Prostate gland (tissue), 2 donors: ENCODE results near the gene AAMP. TPM values are rescaled to one million over a fixed set of nuclear protein-coding genes. Genes with fewer than 3 reads are reported as not detected.

ENCODE experiments used
- DNase-seq: peaks from one replicate; pipeline ENCODE4 v3.0.0-alpha.2; 2019; ENCODE audit warnings: low spot score
- H3K27ac ChIP-seq, 2 donors: fragments of 200-600 bp; sonication (generic); 2 replicates each; pipeline ENCODE4 v1.5.1; 2017 to 2019
- H3K27me3 ChIP-seq: fragments of 200-600 bp; sonication (generic); replicated peaks from 2 replicates; pipeline ENCODE4 v1.5.1; 2019; ENCODE audit not compliant: insufficient read depth
- H3K36me3 ChIP-seq, 2 donors: fragments of 200-600 bp; sonication (generic); 1 replicate in 1 of 2; 2 replicates in 1 of 2; pipeline versions ENCODE4 v1.5.1 to v1.8.1; 2017 to 2019
- H3K4me1 ChIP-seq: fragments of 200-600 bp; sonication (generic); replicated peaks from 2 replicates; pipeline ENCODE4 v1.5.1; 2019
- H3K4me3 ChIP-seq, 2 donors: fragments of 200-600 bp; sonication (generic); 2 replicates each; pipeline ENCODE4 v1.5.1; 2017 to 2019
- H3K9me3 ChIP-seq: fragments of 200-600 bp; sonication (generic); 2 replicates; pipeline ENCODE4 v1.5.1; 2017
- CTCF ChIP-seq, 4 experiments: fragments of 200-600 bp in 2 of 4; fragments of 450-650 bp in 2 of 4; sonication (generic) in 2 of 4; IDR thresholded peaks; 1 replicate in 3 of 4; 2 replicates in 1 of 4; pipeline ENCODE4 v1.5.1; 2016 to 2019; ENCODE audit warnings: antibody characterized with exemption in 4 of 4, mild to moderate bottlenecking in 2 of 4, moderate library complexity in 2 of 4
- POLR2A ChIP-seq: fragments of 450-650 bp; IDR thresholded peaks from one replicate; pipeline ENCODE4 v1.6.1; 2016; ENCODE audit warnings: antibody characterized with exemption, mild to moderate bottlenecking
- POLR2AphosphoS5 ChIP-seq: sonication (generic); formaldehyde crosslinking; IDR thresholded peaks from one replicate; pipeline ENCODE4 v1.6.1; 2017; ENCODE audit warnings: antibody characterized with exemption
- WGBS: methylation state at CpG from one replicate; pipeline ENCODE4 v1.1.5; 2018; 5-methylcytosine and 5-hydroxymethylcytosine counted together
- intact Hi-C: fragments of 100-400 bp; cut with DNase I; formaldehyde crosslinking; loops from one replicate; pipeline ENCODE4 v1.14.2; 2022
- total RNA-seq, 2 donors: library from RNA; depleted of rRNA; stranded (reverse); fragments of >200 nt; gene quantifications; one replicate each; pipeline ENCODE4 v1.1.0, GENCODE V29; 2016

AAMP gene
- total RNA-seq, 2 donors from 2014 or later = 217 to 237 TPM

DNA sequence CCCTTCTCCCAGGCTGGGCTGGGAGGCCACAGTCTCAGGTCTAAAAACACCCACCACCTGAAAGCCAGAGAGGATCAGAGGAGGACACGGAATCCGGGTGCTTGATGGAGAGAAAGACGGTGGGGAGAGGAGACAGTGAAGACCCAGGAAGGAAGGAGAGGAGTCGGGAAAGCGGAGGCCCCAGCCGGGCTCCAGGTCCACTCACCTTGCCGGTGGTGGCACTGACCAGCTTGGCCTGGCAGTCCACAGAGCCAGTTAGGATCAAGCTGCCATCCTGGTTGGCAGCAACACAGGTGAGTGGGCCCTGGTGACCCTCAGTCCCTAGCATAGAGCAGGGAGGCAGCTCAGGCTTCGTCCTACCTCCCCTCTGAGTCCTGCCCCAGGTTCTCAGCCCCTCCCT lies 4.3 kb downstream of the AAMP start:
- Histone ChIP-seq H3K27me3 (no peaks in the 10 kb centered on the region), H3K4me3 (no peak overlapping the region), H3K9me3 (no peaks in the 10 kb centered on the region), H3K4me1 (no peaks in the 10 kb centered on the region), H3K27ac (no peak overlapping the region), H3K36me3 (peaks cover 18 to 28% of the 10 kb centered on the region in 2 donors)
- no peak for TF ChIP-seq POLR2A
- DNase-seq = no peak
- WGBS = 92% methylated on average over 8 of the region's 8 CpGs
- intact Hi-C loops = no loop called here

DNA sequence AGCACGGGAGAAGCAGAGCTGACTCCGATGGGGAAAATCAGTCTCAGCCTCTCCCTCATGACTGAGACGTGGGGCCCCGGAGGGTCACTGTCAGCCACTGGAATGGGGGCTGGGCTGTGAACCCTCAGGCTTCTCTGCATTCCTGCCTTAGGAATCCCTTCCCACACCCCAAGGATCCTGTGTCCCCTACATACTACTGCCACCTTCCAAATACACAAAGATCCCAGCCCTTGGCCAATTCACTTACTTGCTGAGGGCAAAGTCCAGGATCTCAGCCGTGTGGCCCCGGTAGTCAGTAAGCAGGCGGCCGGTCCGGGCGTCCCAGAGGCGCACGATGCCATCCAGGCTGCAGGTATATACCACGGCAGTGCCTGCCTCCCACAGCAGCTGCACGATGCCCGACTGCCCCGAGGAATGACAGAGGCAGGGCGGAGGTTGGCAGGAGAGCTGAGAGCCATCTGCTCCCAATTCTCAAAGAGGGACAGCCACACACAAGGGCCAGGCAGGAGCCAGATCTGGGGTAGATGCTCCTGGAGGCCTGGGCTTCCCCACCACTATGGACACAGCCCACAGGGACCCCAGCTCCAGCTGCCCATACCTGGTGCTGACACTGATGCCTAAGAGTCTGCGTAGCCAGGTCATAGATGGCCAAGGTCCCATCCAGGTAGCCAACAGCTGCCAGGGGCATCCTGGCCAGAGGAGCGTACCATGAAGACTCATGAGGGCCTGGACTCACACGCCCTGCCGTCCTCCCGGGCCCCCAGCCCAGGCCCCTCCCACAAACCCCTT lies 5.0 kb downstream of the AAMP start:
- Histone ChIP-seq H3K9me3 (no peaks in the 10 kb centered on the region), H3K27me3 (no peaks in the 10 kb centered on the region), H3K27ac (no peak overlapping the region), H3K4me1 (no peaks in the 10 kb centered on the region), H3K36me3 (peaks cover 18 to 28% of the 10 kb centered on the region in 2 donors), H3K4me3 (no peak overlapping the region)
- 87% methylated on average over 22 of the region's 22 CpGs for WGBS
- no peak for DNase-seq
- no peak for TF ChIP-seq POLR2A
- TF ChIP-seq POLR2AphosphoS5 = no peak
- TF ChIP-seq CTCF (IDR thresholded peaks at IDR 0.05) = no peak
- intact Hi-C loops = no loop called here

DNA sequence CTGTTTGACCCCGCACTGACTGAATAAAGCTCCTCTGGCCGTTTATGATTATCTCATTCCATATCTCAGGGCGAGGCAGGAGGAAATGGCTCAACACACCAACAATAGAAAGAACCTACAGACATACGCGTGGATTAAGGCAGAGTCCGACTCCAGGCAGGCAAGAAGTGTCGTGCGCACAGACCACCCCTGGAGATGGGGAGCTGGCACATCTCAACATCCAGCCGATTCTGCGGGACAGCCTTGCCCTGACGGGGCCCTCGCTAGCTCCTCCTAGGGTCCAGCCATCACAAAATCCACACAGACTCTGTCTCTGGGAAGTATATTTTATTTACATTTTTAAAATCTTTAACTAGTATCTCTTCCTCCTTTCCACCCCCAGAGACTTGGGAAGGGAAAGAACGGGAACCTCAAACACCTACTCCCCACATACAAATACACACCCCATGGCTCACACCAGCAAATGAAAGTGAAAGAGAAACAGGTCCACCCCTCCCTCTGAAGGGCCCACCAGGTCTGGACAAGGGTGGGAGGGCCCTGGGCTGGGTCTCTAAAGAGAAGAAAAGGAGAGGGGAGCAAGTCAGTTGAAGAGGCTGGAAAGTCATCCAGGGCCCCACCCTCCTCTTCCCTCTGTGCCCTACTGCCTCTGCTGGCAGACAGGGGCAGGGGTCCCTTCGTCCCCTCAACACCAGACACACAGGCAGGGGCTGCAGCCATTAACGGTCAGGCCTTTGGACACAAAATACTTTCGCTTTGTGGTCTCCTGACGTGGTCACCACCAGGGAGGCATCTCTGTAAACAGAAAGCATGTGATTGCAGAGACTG lies 5.9 kb downstream of the AAMP start:
- H3K4me3 ChIP-seq = no peak overlapping the region
- peaks cover 18 to 28% of the 10 kb centered on the region in 2 donors for H3K36me3 ChIP-seq
- no peaks in the 10 kb centered on the region for H3K4me1 ChIP-seq
- no peak overlapping the region for H3K27ac ChIP-seq
- no peak for TF ChIP-seq POLR2AphosphoS5
- TF ChIP-seq CTCF (IDR thresholded peaks at IDR 0.05) = no peak
- no peak for TF ChIP-seq POLR2A
- intact Hi-C loops = no loop called here
- no peaks in the 10 kb centered on the region for H3K9me3 ChIP-seq
- no peaks in the 10 kb centered on the region for H3K27me3 ChIP-seq
- 65% methylated on average over 17 of the region's 17 CpGs for WGBS
- DNase-seq = no peak

- no peak for DNase-seq
- Histone ChIP-seq H3K4me1 (no peaks in the 10 kb centered on the region), H3K9me3 (no peaks in the 10 kb centered on the region), H3K36me3 (peaks cover 18 to 28% of the 10 kb centered on the region in 2 donors), H3K27me3 (no peaks in the 10 kb centered on the region), H3K27ac (no peak overlapping the region), H3K4me3 (no peak overlapping the region)
- TF ChIP-seq CTCF (IDR thresholded peaks at IDR 0.05) = no peak
- no peak for TF ChIP-seq POLR2AphosphoS5
- no peak for TF ChIP-seq POLR2A
- WGBS = 86% methylated on average over 33 of the region's 39 CpGs
- intact Hi-C loops = no loop called here
Observed at GRCh38 chr2:218262631-218263586, 7.0 kb downstream of the AAMP start.

DNA sequence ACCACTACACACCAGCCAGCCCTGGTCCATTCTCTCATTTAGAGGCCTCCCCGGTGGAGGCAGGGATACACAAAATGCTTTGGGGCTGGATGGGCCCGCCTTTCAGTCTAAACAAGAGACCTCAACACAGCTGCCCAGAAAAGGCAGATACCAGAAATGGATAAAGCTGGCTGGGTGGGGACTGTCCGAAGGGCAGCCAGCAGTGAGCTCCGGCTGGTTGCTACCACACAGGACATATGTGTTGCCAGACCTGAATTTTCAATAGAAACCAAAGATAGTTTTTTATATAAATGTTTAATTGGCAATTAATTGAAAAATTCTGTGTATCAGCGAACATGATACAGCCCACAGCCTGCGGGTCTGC lies 7.7 kb downstream of the AAMP start:
- no peak for DNase-seq
- Histone ChIP-seq H3K4me3 (no peak overlapping the region), H3K9me3 (no peaks in the 10 kb centered on the region), H3K4me1 (no peaks in the 10 kb centered on the region), H3K27me3 (no peaks in the 10 kb centered on the region), H3K27ac (no peak overlapping the region), H3K36me3 (peaks cover 18 to 28% of the 10 kb centered on the region in 2 donors)
- intact Hi-C loops = no loop called here
- 79% methylated on average over 6 of the region's 6 CpGs for WGBS
- no peak for TF ChIP-seq POLR2A
- no peak for TF ChIP-seq POLR2AphosphoS5
- no peak for TF ChIP-seq CTCF (IDR thresholded peaks at IDR 0.05)
